HG03097 (cell line): ENCODE measurements around the gene DMBT1.

ENCODE experiments used
- ATAC-seq: cut with Tn5 transposase; IDR thresholded peaks from one replicate; pipeline ENCODE4 v1.9.1; 2021; ENCODE audit not compliant: unreplicated experiment, low FRiP score

DMBT1 gene

GRCh38 chr10:122664501-122664900, 103.9 kb downstream of the DMBT1 start:
- ATAC-seq: no peak

GRCh38 chr10:122665329-122665860, 104.8 kb downstream of the DMBT1 start:
- ATAC-seq: no peak

GRCh38 chr10:122665946-122666345, 105.4 kb downstream of the DMBT1 start:
- ATAC-seq: no peak

GRCh38 chr10:122669045-122669444, 108.5 kb downstream of the DMBT1 start:
- no peak for ATAC-seq

- no peak for ATAC-seq
These were observed 109.3 kb downstream of the DMBT1 start for GRCh38 chr10:122669842-122670241.

- ATAC-seq: no peak
These were observed 110.8 kb downstream of the DMBT1 start for GRCh38 chr10:122671355-122671754.

GRCh38 chr10:122672655-122673054, 112.1 kb downstream of the DMBT1 start:
- no peak for ATAC-seq

GRCh38 chr10:122673269-122673668, 112.7 kb downstream of the DMBT1 start:
- ATAC-seq: no peak

GRCh38 chr10:122673731-122674130, 113.2 kb downstream of the DMBT1 start:
- no peak for ATAC-seq

GRCh38 chr10:122674781-122675180, 114.2 kb downstream of the DMBT1 start:
- ATAC-seq: no peak

GRCh38 chr10:122675278-122675677, 114.7 kb downstream of the DMBT1 start:
- ATAC-seq: no peak

GRCh38 chr10:122678266-122678665, 117.7 kb downstream of the DMBT1 start:
- no peak for ATAC-seq

GRCh38 chr10:122682522-122682921, 122.0 kb downstream of the DMBT1 start:
- no peak for ATAC-seq

GRCh38 chr10:122688293-122688989, 127.9 kb downstream of the DMBT1 start:
- ATAC-seq: no peak

GRCh38 chr10:122689146-122689820, 128.7 kb downstream of the DMBT1 start:
- no peak for ATAC-seq

- no peak for ATAC-seq
These were observed 132.2 kb downstream of the DMBT1 start for GRCh38 chr10:122692744-122693143.
